ENCODE measurements around the gene USP17L27. TPM values are rescaled to one million over a fixed set of nuclear protein-coding genes. Genes with fewer than 3 reads are reported as not detected.
"Not testable (repeated sequence)": the region's sequence is repeated elsewhere in the genome, so short reads cannot be mapped to it uniquely, and the experiment has no call there.

USP17L27 gene
- total and polyA plus RNA-seq, 2 donors (not counting 3 experiments of a cell fraction or from before 2014, with no cell fraction given), result not detected

DNA sequence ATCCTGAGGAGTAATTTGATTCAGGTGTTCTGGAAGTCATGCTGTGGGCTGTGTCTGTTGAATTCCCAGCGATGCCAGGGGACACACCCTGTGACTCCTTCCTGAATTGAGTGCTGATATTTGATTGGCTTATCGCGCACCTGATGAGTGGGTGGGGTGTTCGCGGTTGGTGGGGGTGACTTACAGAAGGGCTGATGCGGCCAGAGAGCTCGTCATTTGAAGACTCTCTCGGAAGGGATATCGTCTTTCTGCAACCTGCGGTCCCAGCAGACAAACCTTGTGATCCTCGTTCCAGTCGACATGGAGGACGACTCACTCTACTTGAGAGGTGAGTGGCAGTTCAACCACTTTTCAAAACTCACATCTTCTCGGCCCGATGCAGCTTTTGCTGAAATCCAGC, 9.6 kb upstream of the USP17L27 start, which contains the start of gene USP17L26:
Gene USP17L26, plus strand, starts transcription at position 301 of the 400 bp plus-strand sequence. Its CDS starts 0 bp downstream, at position 301.
- intact Hi-C loops (cut with micrococcal nuclease); FAIRE-seq; H2AFZ ChIP-seq (ENCODE audit: low read depth, low read length); POLR2A ChIA-PET; H3K27ac ChIP-seq (ENCODE audit: insufficient read depth, low read depth, low read length); H3K4me1 ChIP-seq (ENCODE audit: control insufficient read depth, extremely low read depth, insufficient read depth, low read length); CTCF ChIA-PET; H4K20me1 ChIP-seq (replicated peaks; ENCODE audit: control insufficient read depth, extremely low read depth, insufficient read depth, low read length); H3K36me3 ChIP-seq (ENCODE audit: control insufficient read depth in 2 of 2, extremely low read depth in 1 of 2, insufficient read depth in 2 of 2, low read length in 2 of 2); H3K4me3 ChIP-seq (replicated peaks in 1 of 3; ENCODE audit: insufficient read depth in 1 of 3, low read depth in 1 of 3, low read length in 3 of 3); BruUV-seq (replicated peaks); DNase-seq (ENCODE audit: low read depth, low spot score); H3K9ac ChIP-seq (replicated peaks; ENCODE audit: extremely low read depth, insufficient read depth, low read length); H3K4me2 ChIP-seq (ENCODE audit: insufficient read depth, low read length); H3K9me1 ChIP-seq (replicated peaks; ENCODE audit: control insufficient read depth, extremely low read depth, insufficient read depth, low read length); H3K9me3 ChIP-seq (replicated peaks; ENCODE audit: control insufficient read depth, insufficient read depth, low read length); H3K27me3 ChIP-seq (ENCODE audit: control insufficient read depth in 2 of 2, insufficient read depth in 2 of 2, low read length in 2 of 2); dilution Hi-C loops (cut with MboI; ENCODE audit: extremely low pct_ligation_motif_present, low sequenced_read_pairs); H3K79me2 ChIP-seq (ENCODE audit: control insufficient read depth, insufficient read depth, low read length): not testable (repeated sequence)

GRCh38 chr4:9339103-9339502, 4.8 kb upstream of the USP17L27 start, which contains the start of gene USP17L5:
Gene USP17L5, plus strand, starts transcription at chr4:9339403. Its CDS starts 0 bp downstream, at chr4:9339403.
- H3K4me3 ChIP-seq (replicated peaks in 1 of 3; ENCODE audit: insufficient read depth in 1 of 3, low read depth in 1 of 3, low read length in 3 of 3); H3K36me3 ChIP-seq (ENCODE audit: control insufficient read depth in 2 of 2, extremely low read depth in 1 of 2, insufficient read depth in 2 of 2, low read length in 2 of 2); FAIRE-seq; H3K9ac ChIP-seq (replicated peaks; ENCODE audit: extremely low read depth, insufficient read depth, low read length); BruUV-seq (replicated peaks); H3K9me1 ChIP-seq (replicated peaks; ENCODE audit: control insufficient read depth, extremely low read depth, insufficient read depth, low read length); H3K27ac ChIP-seq (ENCODE audit: insufficient read depth, low read depth, low read length); CTCF ChIA-PET; H3K4me1 ChIP-seq (ENCODE audit: control insufficient read depth, extremely low read depth, insufficient read depth, low read length); intact Hi-C loops (cut with micrococcal nuclease); H2AFZ ChIP-seq (ENCODE audit: low read depth, low read length); dilution Hi-C loops (cut with MboI; ENCODE audit: extremely low pct_ligation_motif_present, low sequenced_read_pairs); DNase-seq (ENCODE audit: low read depth, low spot score); H4K20me1 ChIP-seq (replicated peaks; ENCODE audit: control insufficient read depth, extremely low read depth, insufficient read depth, low read length); H3K9me3 ChIP-seq (replicated peaks; ENCODE audit: control insufficient read depth, insufficient read depth, low read length); POLR2A ChIA-PET; H3K79me2 ChIP-seq (ENCODE audit: control insufficient read depth, insufficient read depth, low read length); H3K4me2 ChIP-seq (ENCODE audit: insufficient read depth, low read length); H3K27me3 ChIP-seq (ENCODE audit: control insufficient read depth in 2 of 2, insufficient read depth in 2 of 2, low read length in 2 of 2): not testable (repeated sequence)

DNA sequence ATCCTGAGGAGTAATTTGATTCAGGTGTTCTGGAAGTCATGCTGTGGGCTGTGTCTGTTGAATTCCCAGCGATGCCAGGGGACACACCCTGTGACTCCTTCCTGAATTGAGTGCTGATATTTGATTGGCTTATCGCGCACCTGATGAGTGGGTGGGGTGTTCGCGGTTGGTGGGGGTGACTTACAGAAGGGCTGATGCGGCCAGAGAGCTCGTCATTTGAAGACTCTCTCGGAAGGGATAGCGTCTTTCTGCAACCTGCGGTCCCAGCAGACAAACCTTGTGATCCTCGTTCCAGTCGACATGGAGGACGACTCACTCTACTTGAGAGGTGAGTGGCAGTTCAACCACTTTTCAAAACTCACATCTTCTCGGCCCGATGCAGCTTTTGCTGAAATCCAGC, 4.6 kb downstream of the USP17L27 start, which contains the start of gene USP17L28:
Gene USP17L28, plus strand, starts transcription at position 301 of the 400 bp plus-strand sequence. Its CDS starts 0 bp downstream, at position 301.
- H3K27me3 ChIP-seq (ENCODE audit: control insufficient read depth in 2 of 2, insufficient read depth in 2 of 2, low read length in 2 of 2); POLR2A ChIA-PET; DNase-seq (ENCODE audit: low read depth, low spot score); H3K4me3 ChIP-seq (replicated peaks in 1 of 3; ENCODE audit: insufficient read depth in 1 of 3, low read depth in 1 of 3, low read length in 3 of 3); H4K20me1 ChIP-seq (replicated peaks; ENCODE audit: control insufficient read depth, extremely low read depth, insufficient read depth, low read length); intact Hi-C loops (cut with micrococcal nuclease); CTCF ChIA-PET; H3K4me1 ChIP-seq (ENCODE audit: control insufficient read depth, extremely low read depth, insufficient read depth, low read length); H3K79me2 ChIP-seq (ENCODE audit: control insufficient read depth, insufficient read depth, low read length); H3K9ac ChIP-seq (replicated peaks; ENCODE audit: extremely low read depth, insufficient read depth, low read length); H3K4me2 ChIP-seq (ENCODE audit: insufficient read depth, low read length); FAIRE-seq; H3K9me1 ChIP-seq (replicated peaks; ENCODE audit: control insufficient read depth, extremely low read depth, insufficient read depth, low read length); H2AFZ ChIP-seq (ENCODE audit: low read depth, low read length); H3K9me3 ChIP-seq (replicated peaks; ENCODE audit: control insufficient read depth, insufficient read depth, low read length); dilution Hi-C loops (cut with MboI; ENCODE audit: extremely low pct_ligation_motif_present, low sequenced_read_pairs); BruUV-seq (replicated peaks); H3K36me3 ChIP-seq (ENCODE audit: control insufficient read depth in 2 of 2, extremely low read depth in 1 of 2, insufficient read depth in 2 of 2, low read length in 2 of 2); H3K27ac ChIP-seq (ENCODE audit: insufficient read depth, low read depth, low read length): not testable (repeated sequence)

DNA sequence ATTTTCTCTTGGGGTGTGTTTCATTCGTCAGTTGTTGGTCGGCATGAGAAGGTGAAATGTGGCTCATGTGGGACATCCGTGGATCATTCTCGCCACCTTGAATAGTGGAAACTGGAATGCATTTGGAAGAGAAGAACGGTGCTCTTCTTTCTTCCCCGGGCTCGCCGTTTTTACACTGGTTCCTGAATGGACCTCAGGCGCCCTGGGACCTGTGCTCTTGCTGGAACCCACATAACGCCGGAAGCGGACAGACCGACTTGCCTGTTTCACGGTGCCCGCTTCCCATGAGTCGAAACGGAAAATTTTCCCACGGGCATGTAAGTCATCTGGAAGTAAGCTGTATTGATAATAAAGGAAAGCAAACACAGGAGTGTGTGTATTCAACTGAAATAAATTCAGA, 6.9 kb downstream of the USP17L27 start:
- CTCF ChIA-PET, FAIRE-seq: not testable (repeated sequence)

More for the DNA sequence above, 6.9 kb downstream of the USP17L27 start:
- H3K9me3 ChIP-seq (replicated peaks; ENCODE audit: control insufficient read depth, insufficient read depth, low read length); POLR2A ChIA-PET; H3K27ac ChIP-seq (ENCODE audit: insufficient read depth, low read depth, low read length); H3K4me1 ChIP-seq (ENCODE audit: control insufficient read depth, extremely low read depth, insufficient read depth, low read length); DNase-seq (ENCODE audit: low read depth, low spot score); H3K4me2 ChIP-seq (ENCODE audit: insufficient read depth, low read length); dilution Hi-C loops (cut with MboI; ENCODE audit: extremely low pct_ligation_motif_present, low sequenced_read_pairs); BruUV-seq (replicated peaks); H4K20me1 ChIP-seq (replicated peaks; ENCODE audit: control insufficient read depth, extremely low read depth, insufficient read depth, low read length); H3K27me3 ChIP-seq (ENCODE audit: control insufficient read depth in 2 of 2, insufficient read depth in 2 of 2, low read length in 2 of 2); H3K4me3 ChIP-seq (replicated peaks in 1 of 3; ENCODE audit: insufficient read depth in 1 of 3, low read depth in 1 of 3, low read length in 3 of 3); H3K79me2 ChIP-seq (ENCODE audit: control insufficient read depth, insufficient read depth, low read length); intact Hi-C loops (cut with micrococcal nuclease); H2AFZ ChIP-seq (ENCODE audit: low read depth, low read length); H3K9ac ChIP-seq (replicated peaks; ENCODE audit: extremely low read depth, insufficient read depth, low read length); H3K9me1 ChIP-seq (replicated peaks; ENCODE audit: control insufficient read depth, extremely low read depth, insufficient read depth, low read length); H3K36me3 ChIP-seq (ENCODE audit: control insufficient read depth in 2 of 2, extremely low read depth in 1 of 2, insufficient read depth in 2 of 2, low read length in 2 of 2): not testable (repeated sequence)
